NB4 (cell line): ENCODE results near the gene TEX44.

Source experiments
- DNase-seq: peaks from one replicate; pipeline ENCODE4 v3.0.0; 2010; ENCODE audit warnings: low read depth
- H3K4me3 ChIP-seq: one replicate; pipeline ENCODE4 v1.5.1; 2011; ENCODE audit warnings: mild to moderate bottlenecking, low read depth, low read length, moderate library complexity
- CTCF ChIP-seq: IDR thresholded peaks from one replicate; pipeline ENCODE4 v1.5.1; 2012; ENCODE audit warnings: low read depth, low read length
- MAX ChIP-seq: IDR thresholded peaks from 2 replicates; pipeline ENCODE4 v1.6.1; 2011; ENCODE audit warnings: low read depth, low read length
- MYC ChIP-seq: IDR thresholded peaks from 2 replicates; pipeline ENCODE4 v1.6.1; 2011; ENCODE audit warnings: low read depth, low read length
- POLR2A ChIP-seq: IDR thresholded peaks from 2 replicates; pipeline ENCODE4 v1.6.1; 2011; ENCODE audit warnings: mild to moderate bottlenecking; ENCODE audit not compliant: insufficient read length; ENCODE audit errors: extremely low read depth

Gene TEX44

GRCh38 chr2:231592636-231593145, at the start of gene TEX44:
Gene TEX44 (plus strand): TSS chr2:231592864. CDS start chr2:231592952, 88 bp downstream.
- H3K4me3 ChIP-seq = no peak within 1 kb of the TSS
- TF ChIP-seq POLR2A (no peak), CTCF (no peak), MYC (no peak), MAX (no peak)
- DNase-seq = no peak

GRCh38 chr2:231545105-231545902, 47.4 kb upstream of the TEX44 start:
- TF ChIP-seq POLR2A = no peak
- TF ChIP-seq MAX = peak; percentile 78
- peak; percentile 74 for TF ChIP-seq MYC
- no peak for TF ChIP-seq CTCF
- DNase-seq = peak; percentile 99
- no peak overlapping the region for H3K4me3 ChIP-seq

- H3K4me3 ChIP-seq = no peak overlapping the region
- TF ChIP-seq MAX = no peak
- no peak for TF ChIP-seq POLR2A
- TF ChIP-seq CTCF = no peak
- no peak for TF ChIP-seq MYC
- no peak for DNase-seq
Measured at GRCh38 chr2:231546014-231546715, 46.5 kb upstream of the TEX44 start.

- TF ChIP-seq CTCF (no peak), POLR2A (no peak), MYC (no peak), MAX (no peak)
- H3K4me3 ChIP-seq = no peak overlapping the region
- no peak for DNase-seq
Measured at GRCh38 chr2:231547315-231548110, 45.2 kb upstream of the TEX44 start.

GRCh38 chr2:231548752-231549151, 43.9 kb upstream of the TEX44 start:
- H3K4me3 ChIP-seq = no peak overlapping the region
- DNase-seq = no peak

More at GRCh38 chr2:231548752-231549151, 43.9 kb upstream of the TEX44 start:
- TF ChIP-seq MAX (no peak), POLR2A (no peak), CTCF (no peak), MYC (no peak)
